ENCODE results near the gene EIF6. TPM values are rescaled to one million over a fixed set of nuclear protein-coding genes. Genes with fewer than 3 reads are reported as not detected.
A peak's percentile ranks its signal among the peaks of the same experiment; 100 is the strongest.

EIF6 gene
- total and polyA plus RNA-seq, 2 donors (not counting 1 experiment from before 2014, with no cell fraction given), result 117 to 156 TPM

- no peak overlapping the region for H3K4me3 ChIP-seq (replicated peaks in 1 of 4; ENCODE audit: control extremely low read depth in 1 of 4, insufficient read depth in 1 of 4, low read depth in 3 of 4, low read length in 4 of 4)
- H3K4me1 ChIP-seq (ENCODE audit: control insufficient read depth, extremely low read depth, insufficient read depth, low read length), result peaks cover 7% of the 10 kb centered on the region
- no peak for DNase-seq (ENCODE audit: low read depth in 2 of 2)
- H3K9me3 ChIP-seq (ENCODE audit: control insufficient read depth, insufficient read depth, low read depth, low read length), result no peaks in the 10 kb centered on the region
- H3K36me3 ChIP-seq (ENCODE audit: control insufficient read depth, insufficient read depth, low read length), result peaks cover 6% of the 10 kb centered on the region
- H2AFZ ChIP-seq (ENCODE audit: low read length), result no peak overlapping the region
- H3K9ac ChIP-seq (ENCODE audit: insufficient read depth, low read length), result no peak overlapping the region
- TF ChIP-seq CTCF (conservative IDR thresholded peaks at IDR 0.05 in 1 of 2, IDR thresholded peaks at IDR 0.05 in 1 of 2; ENCODE audit: low read depth in 1 of 2, low read length in 2 of 2) (no peak), EZH2 (IDR thresholded peaks at IDR 0.05; ENCODE audit: low read length, missing control alignments) (no peak)
- no peak overlapping the region for H3K4me2 ChIP-seq (ENCODE audit: extremely low read depth, insufficient read depth, low read length)
- H3K27me3 ChIP-seq (ENCODE audit: control insufficient read depth, insufficient read depth, low read length), result no peaks in the 10 kb centered on the region
- no peaks in the 10 kb centered on the region for H4K20me1 ChIP-seq (ENCODE audit: control insufficient read depth, extremely low read depth, insufficient read depth, low read length)
- H3K79me2 ChIP-seq (ENCODE audit: control insufficient read depth, insufficient read depth, low read length), result peaks cover 30% of the 10 kb centered on the region
- no peak overlapping the region for H3K27ac ChIP-seq (ENCODE audit: insufficient read depth, low read length)
Measured at GRCh38 chr20:35286077-35286898, 1.7 kb upstream of the EIF6 start.

GRCh38 chr20:35285806-35286076 is 1.2 kb upstream of the EIF6 start:
- no peak overlapping the region for H3K27ac ChIP-seq (ENCODE audit: insufficient read depth, low read length)
- no peaks in the 10 kb centered on the region for H4K20me1 ChIP-seq (ENCODE audit: control insufficient read depth, extremely low read depth, insufficient read depth, low read length)
- peaks cover 9% of the 10 kb centered on the region for H3K36me3 ChIP-seq (ENCODE audit: control insufficient read depth, insufficient read depth, low read length)
- H3K4me1 ChIP-seq (ENCODE audit: control insufficient read depth, extremely low read depth, insufficient read depth, low read length), result peaks cover 7% of the 10 kb centered on the region
- H3K4me2 ChIP-seq (ENCODE audit: extremely low read depth, insufficient read depth, low read length), result peak overlapping the region; percentile 100
- H3K27me3 ChIP-seq (ENCODE audit: control insufficient read depth, insufficient read depth, low read length), result no peaks in the 10 kb centered on the region
- no peak overlapping the region for H2AFZ ChIP-seq (ENCODE audit: low read length)
- H3K9ac ChIP-seq (ENCODE audit: insufficient read depth, low read length), result no peak overlapping the region
- TF ChIP-seq CTCF (conservative IDR thresholded peaks at IDR 0.05 in 1 of 2, IDR thresholded peaks at IDR 0.05 in 1 of 2; ENCODE audit: low read depth in 1 of 2, low read length in 2 of 2) (no peak), EZH2 (IDR thresholded peaks at IDR 0.05; ENCODE audit: low read length, missing control alignments) (no peak)
- peaks cover 33% of the 10 kb centered on the region for H3K79me2 ChIP-seq (ENCODE audit: control insufficient read depth, insufficient read depth, low read length)
- no peaks in the 10 kb centered on the region for H3K9me3 ChIP-seq (ENCODE audit: control insufficient read depth, insufficient read depth, low read depth, low read length)
- DNase-seq (ENCODE audit: low read depth in 2 of 2), result no peak
- peak overlapping the region in 1 of 4 experiments; percentile 89 for H3K4me3 ChIP-seq (replicated peaks in 1 of 4; ENCODE audit: control extremely low read depth in 1 of 4, insufficient read depth in 1 of 4, low read depth in 3 of 4, low read length in 4 of 4)

GRCh38 chr20:35284992-35285805 is 627 bp upstream of the EIF6 start:
- TF ChIP-seq EZH2 (IDR thresholded peaks at IDR 0.05; ENCODE audit: low read length, missing control alignments), result no peak
- TF ChIP-seq CTCF (conservative IDR thresholded peaks at IDR 0.05 in 1 of 2, IDR thresholded peaks at IDR 0.05 in 1 of 2; ENCODE audit: low read depth in 1 of 2, low read length in 2 of 2), result no peak
- H3K9ac ChIP-seq (ENCODE audit: insufficient read depth, low read length), result peak overlapping the region; percentile 80
- H3K27me3 ChIP-seq (ENCODE audit: control insufficient read depth, insufficient read depth, low read length), result no peaks in the 10 kb centered on the region
- DNase-seq (ENCODE audit: low read depth in 2 of 2), result no peak
- H3K27ac ChIP-seq (ENCODE audit: insufficient read depth, low read length), result peak overlapping the region; percentile 84
- no peaks in the 10 kb centered on the region for H3K9me3 ChIP-seq (ENCODE audit: control insufficient read depth, insufficient read depth, low read depth, low read length)
- H3K79me2 ChIP-seq (ENCODE audit: control insufficient read depth, insufficient read depth, low read length), result peaks cover 37% of the 10 kb centered on the region
- peaks cover 7% of the 10 kb centered on the region for H3K4me1 ChIP-seq (ENCODE audit: control insufficient read depth, extremely low read depth, insufficient read depth, low read length)
- H4K20me1 ChIP-seq (ENCODE audit: control insufficient read depth, extremely low read depth, insufficient read depth, low read length), result no peaks in the 10 kb centered on the region
- peak overlapping the region; percentile 89 for H2AFZ ChIP-seq (ENCODE audit: low read length)
- H3K4me3 ChIP-seq (replicated peaks in 1 of 4; ENCODE audit: control extremely low read depth in 1 of 4, insufficient read depth in 1 of 4, low read depth in 3 of 4, low read length in 4 of 4), result peak overlapping the region; percentile 82 to 92 (median 90)
- H3K36me3 ChIP-seq (ENCODE audit: control insufficient read depth, insufficient read depth, low read length), result peaks cover 13% of the 10 kb centered on the region
- H3K4me2 ChIP-seq (ENCODE audit: extremely low read depth, insufficient read depth, low read length), result peak overlapping the region; percentile 100
